Neural cell (in vitro differentiated cells): Measurements from ENCODE around the gene DNAJC21. TPM values are rescaled to one million over a fixed set of nuclear protein-coding genes. Genes with fewer than 3 reads are reported as not detected.

Experiments used
- H2AFZ ChIP-seq: fragments of 200-600, 300-800 bp; sonication (generic), shearing (Covaris generic); 2 replicates; pipeline ENCODE4 v1.6.0; 2014; ENCODE audit warnings: low read depth, mild to moderate bottlenecking, antibody characterized with exemption, low read length, moderate library complexity
- H3F3A ChIP-seq: fragments of 200-600 bp; shearing (Covaris generic); 2 replicates; pipeline ENCODE4 v1.6.1; 2016; ENCODE audit warnings: mild to moderate bottlenecking, moderate library complexity, mixed read lengths, antibody characterized with exemption, low read length; ENCODE audit not compliant: insufficient read depth, poor library complexity, severe bottlenecking
- H3K27ac ChIP-seq: fragments of 200-600, 300-800 bp; sonication (generic), shearing (Covaris generic); 2 replicates; pipeline ENCODE4 v1.5.1; 2014; ENCODE audit warnings: mild to moderate bottlenecking, low read length, moderate library complexity
- H3K27me3 ChIP-seq: fragments of 300-800, 200-600 bp; sonication (generic), shearing (Covaris generic); 2 replicates; pipeline ENCODE4 v1.6.0; 2014; ENCODE audit warnings: mild to moderate bottlenecking, low read depth, low read length, moderate library complexity; ENCODE audit not compliant: insufficient read depth
- H3K36me3 ChIP-seq: fragments of 300-800, 200-600 bp; sonication (generic), shearing (Covaris generic); 2 replicates; pipeline ENCODE4 v1.5.1; 2014; ENCODE audit warnings: mild to moderate bottlenecking, antibody characterized with exemption, low read length, moderate library complexity; ENCODE audit not compliant: insufficient read depth
- H3K4me2 ChIP-seq: fragments of 300-800, 200-600 bp; sonication (generic), shearing (Covaris generic); 2 replicates; pipeline ENCODE4 v1.6.0; 2014; ENCODE audit warnings: mild to moderate bottlenecking, low read length
- H3K4me3 ChIP-seq: fragments of 300-800, 200-600 bp; sonication (generic), shearing (Covaris generic); 2 replicates; pipeline ENCODE4 v1.5.1; 2014; ENCODE audit warnings: mild to moderate bottlenecking, low read length, moderate library complexity
- H3K79me2 ChIP-seq: fragments of 200-600 bp; shearing (Covaris generic); replicated peaks from 2 replicates; pipeline ENCODE4 v1.6.0; 2014; ENCODE audit warnings: mild to moderate bottlenecking, low read length, moderate library complexity; ENCODE audit not compliant: insufficient read depth
- H3K9ac ChIP-seq: fragments of 300-800, 200-600 bp; sonication (generic), shearing (Covaris generic); 2 replicates; pipeline ENCODE4 v1.6.1; 2016; ENCODE audit warnings: mild to moderate bottlenecking, low read length, mixed read lengths
- H3K9me2 ChIP-seq: fragments of 200-600 bp; shearing (Covaris generic); 2 replicates; pipeline ENCODE4 v1.6.1; 2016; ENCODE audit warnings: mild to moderate bottlenecking, low read length, mixed read lengths; ENCODE audit not compliant: insufficient read depth
- H3K9me3 ChIP-seq: fragments of 200-600, 300-800 bp; sonication (generic), shearing (Covaris generic); 2 replicates; pipeline ENCODE4 v1.6.1; 2016; ENCODE audit warnings: mild to moderate bottlenecking, mixed run types, low read length, moderate library complexity, mixed read lengths
- H4K20me1 ChIP-seq: fragments of 200-600 bp; shearing (Covaris generic); 2 replicates; pipeline ENCODE4 v1.6.1; 2016; ENCODE audit warnings: mild to moderate bottlenecking, mixed run types; ENCODE audit not compliant: insufficient read depth
- EP300 ChIP-seq: fragments of 450-650 bp; conservative IDR thresholded peaks from 2 replicates; pipeline ENCODE4 v1.6.1; 2014; ENCODE audit warnings: antibody characterized with exemption, mild to moderate bottlenecking, moderate library complexity; ENCODE audit not compliant: poor library complexity, severe bottlenecking
- EZH2 ChIP-seq: fragments of 200-600, 300-800 bp; shearing (Covaris generic), sonication (generic); IDR thresholded peaks from 2 replicates; pipeline ENCODE4 v1.6.1; 2014; ENCODE audit warnings: antibody characterized with exemption, low read length, borderline replicate concordance, mild to moderate bottlenecking; ENCODE audit not compliant: insufficient read depth, poor library complexity, severe bottlenecking
- MXI1 ChIP-seq: fragments of 450-650 bp; conservative IDR thresholded peaks from 2 replicates; pipeline ENCODE4 v1.6.1; 2014; ENCODE audit warnings: antibody characterized with exemption, mild to moderate bottlenecking; ENCODE audit not compliant: poor library complexity, severe bottlenecking
- POLR2AphosphoS5 ChIP-seq: IDR thresholded peaks from 2 replicates; pipeline ENCODE4 v1.6.1; 2012
- RAD21 ChIP-seq: fragments of 450-650 bp; conservative IDR thresholded peaks from 2 replicates; pipeline ENCODE4 v1.6.1; 2014; ENCODE audit warnings: antibody characterized with exemption, mild to moderate bottlenecking, moderate library complexity
- SMC3 ChIP-seq: fragments of 450-650 bp; conservative IDR thresholded peaks from 2 replicates; pipeline ENCODE4 v1.6.1; 2014; ENCODE audit warnings: antibody characterized with exemption, mild to moderate bottlenecking, moderate library complexity; ENCODE audit not compliant: poor library complexity
- polyA plus RNA-seq: library from polyadenylated mRNA; depleted of rRNA; stranded (reverse); fragments of >200 nt; gene quantifications from 2 replicates; pipeline ENCODE4 v1.2.3, GENCODE V29; 2014
- TF ChIP-seq, protein P1 (sequence below): fragments of 450-650 bp; IDR thresholded peaks from 2 replicates; pipeline ENCODE4 v1.5.1; 2014; ENCODE audit warnings: antibody characterized with exemption, mild to moderate bottlenecking, moderate library complexity; ENCODE audit not compliant: poor library complexity, severe bottlenecking
- TF ChIP-seq, protein P2 (sequence below): IDR thresholded peaks from 2 replicates; pipeline ENCODE4 v1.6.1; 2012; ENCODE audit warnings: borderline replicate concordance

The DNAJC21 gene
- polyA plus RNA-seq, 1 donor from 2014 or later, result 14.9 TPM

DNA sequence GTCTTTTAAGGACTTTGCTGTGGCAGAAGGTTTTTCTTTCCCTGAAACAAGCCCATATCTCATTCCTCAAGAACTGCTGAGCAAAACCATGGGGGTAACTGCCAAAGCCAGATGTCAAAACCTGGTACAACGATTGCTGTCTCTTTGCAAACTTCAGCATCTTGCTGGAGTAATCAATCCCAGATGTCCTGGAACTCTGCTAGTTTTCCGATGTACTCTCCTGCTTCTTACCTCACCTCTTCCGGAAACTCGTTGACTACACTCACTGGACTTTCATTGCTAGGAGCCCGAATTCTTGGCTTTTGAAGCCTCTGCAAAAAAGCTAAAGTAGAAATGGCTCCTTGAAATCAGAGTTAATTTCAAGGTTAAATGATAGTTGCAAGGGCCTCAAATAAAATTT, 37.4 kb upstream of the DNAJC21 start:
- Histone ChIP-seq H3K9me3 (no peaks in the 10 kb centered on the region), H3K9ac (no peak overlapping the region)
- no peak for TF ChIP-seq POLR2AphosphoS5
- TF ChIP-seq, protein P1, sequence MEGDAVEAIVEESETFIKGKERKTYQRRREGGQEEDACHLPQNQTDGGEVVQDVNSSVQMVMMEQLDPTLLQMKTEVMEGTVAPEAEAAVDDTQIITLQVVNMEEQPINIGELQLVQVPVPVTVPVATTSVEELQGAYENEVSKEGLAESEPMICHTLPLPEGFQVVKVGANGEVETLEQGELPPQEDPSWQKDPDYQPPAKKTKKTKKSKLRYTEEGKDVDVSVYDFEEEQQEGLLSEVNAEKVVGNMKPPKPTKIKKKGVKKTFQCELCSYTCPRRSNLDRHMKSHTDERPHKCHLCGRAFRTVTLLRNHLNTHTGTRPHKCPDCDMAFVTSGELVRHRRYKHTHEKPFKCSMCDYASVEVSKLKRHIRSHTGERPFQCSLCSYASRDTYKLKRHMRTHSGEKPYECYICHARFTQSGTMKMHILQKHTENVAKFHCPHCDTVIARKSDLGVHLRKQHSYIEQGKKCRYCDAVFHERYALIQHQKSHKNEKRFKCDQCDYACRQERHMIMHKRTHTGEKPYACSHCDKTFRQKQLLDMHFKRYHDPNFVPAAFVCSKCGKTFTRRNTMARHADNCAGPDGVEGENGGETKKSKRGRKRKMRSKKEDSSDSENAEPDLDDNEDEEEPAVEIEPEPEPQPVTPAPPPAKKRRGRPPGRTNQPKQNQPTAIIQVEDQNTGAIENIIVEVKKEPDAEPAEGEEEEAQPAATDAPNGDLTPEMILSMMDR, result no peak
- TF ChIP-seq SMC3, result no peak
- TF ChIP-seq EZH2, result no peak
- TF ChIP-seq, protein P2, sequence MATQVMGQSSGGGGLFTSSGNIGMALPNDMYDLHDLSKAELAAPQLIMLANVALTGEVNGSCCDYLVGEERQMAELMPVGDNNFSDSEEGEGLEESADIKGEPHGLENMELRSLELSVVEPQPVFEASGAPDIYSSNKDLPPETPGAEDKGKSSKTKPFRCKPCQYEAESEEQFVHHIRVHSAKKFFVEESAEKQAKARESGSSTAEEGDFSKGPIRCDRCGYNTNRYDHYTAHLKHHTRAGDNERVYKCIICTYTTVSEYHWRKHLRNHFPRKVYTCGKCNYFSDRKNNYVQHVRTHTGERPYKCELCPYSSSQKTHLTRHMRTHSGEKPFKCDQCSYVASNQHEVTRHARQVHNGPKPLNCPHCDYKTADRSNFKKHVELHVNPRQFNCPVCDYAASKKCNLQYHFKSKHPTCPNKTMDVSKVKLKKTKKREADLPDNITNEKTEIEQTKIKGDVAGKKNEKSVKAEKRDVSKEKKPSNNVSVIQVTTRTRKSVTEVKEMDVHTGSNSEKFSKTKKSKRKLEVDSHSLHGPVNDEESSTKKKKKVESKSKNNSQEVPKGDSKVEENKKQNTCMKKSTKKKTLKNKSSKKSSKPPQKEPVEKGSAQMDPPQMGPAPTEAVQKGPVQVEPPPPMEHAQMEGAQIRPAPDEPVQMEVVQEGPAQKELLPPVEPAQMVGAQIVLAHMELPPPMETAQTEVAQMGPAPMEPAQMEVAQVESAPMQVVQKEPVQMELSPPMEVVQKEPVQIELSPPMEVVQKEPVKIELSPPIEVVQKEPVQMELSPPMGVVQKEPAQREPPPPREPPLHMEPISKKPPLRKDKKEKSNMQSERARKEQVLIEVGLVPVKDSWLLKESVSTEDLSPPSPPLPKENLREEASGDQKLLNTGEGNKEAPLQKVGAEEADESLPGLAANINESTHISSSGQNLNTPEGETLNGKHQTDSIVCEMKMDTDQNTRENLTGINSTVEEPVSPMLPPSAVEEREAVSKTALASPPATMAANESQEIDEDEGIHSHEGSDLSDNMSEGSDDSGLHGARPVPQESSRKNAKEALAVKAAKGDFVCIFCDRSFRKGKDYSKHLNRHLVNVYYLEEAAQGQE, result no peak
- TF ChIP-seq MXI1, result no peak
- no peak for TF ChIP-seq EP300
- no peak for TF ChIP-seq RAD21

DNA sequence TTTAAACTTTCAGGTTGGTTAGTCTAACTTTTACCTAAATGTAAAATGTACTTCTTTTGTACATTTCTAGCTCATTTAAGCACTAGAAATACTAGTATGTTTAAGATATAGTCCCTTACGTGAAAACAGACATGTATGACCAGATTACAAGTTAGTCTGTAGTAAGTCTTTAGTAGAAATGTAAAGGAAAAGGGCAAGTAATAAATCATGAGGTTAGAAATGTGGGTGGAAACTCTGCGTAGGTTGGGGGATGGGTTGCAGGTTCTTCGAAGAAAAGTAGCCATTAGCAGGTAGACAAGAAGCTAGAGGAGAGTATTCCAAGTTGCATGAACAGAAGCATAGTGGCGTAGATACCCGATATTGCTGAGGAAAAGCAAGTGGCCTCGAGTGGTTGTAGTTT, 36.9 kb upstream of the DNAJC21 start:
- Histone ChIP-seq H2AFZ (no peak overlapping the region), H3K36me3 (no peaks in the 10 kb centered on the region), H3K9ac (no peak overlapping the region), H3K27me3 (no peaks in the 10 kb centered on the region), H3K9me3 (no peaks in the 10 kb centered on the region), H3K9me2 (no peaks in the 10 kb centered on the region), H3K27ac (no peak overlapping the region), H4K20me1 (no peaks in the 10 kb centered on the region), H3K4me3 (no peak overlapping the region), H3K79me2 (no peaks in the 10 kb centered on the region), H3F3A (no peaks in the 10 kb centered on the region), H3K4me2 (no peak overlapping the region)
- TF ChIP-seq EP300 (no peak), POLR2AphosphoS5 (no peak), SMC3 (no peak), RAD21 (no peak)
- TF ChIP-seq, protein P2, result no peak

More for the DNA sequence above, 37.4 kb upstream of the DNAJC21 start:
- Histone ChIP-seq H3K4me2 (no peak overlapping the region), H3K27ac (no peak overlapping the region), H3K27me3 (no peaks in the 10 kb centered on the region), H3K79me2 (no peaks in the 10 kb centered on the region), H3K36me3 (no peaks in the 10 kb centered on the region), H3F3A (no peaks in the 10 kb centered on the region), H4K20me1 (no peaks in the 10 kb centered on the region), H3K9me2 (no peaks in the 10 kb centered on the region), H3K4me3 (no peak overlapping the region), H2AFZ (no peak overlapping the region)
